Pulmonary artery endothelial cell (primary cell): ENCODE results near the gene KRTAP10-7. TPM values are rescaled to one million over a fixed set of nuclear protein-coding genes. Genes with fewer than 3 reads are reported as not detected.
"Not testable (repeated sequence)": the region's sequence is repeated elsewhere in the genome, so short reads cannot be mapped to it uniquely, and the experiment has no call there.

Experiments used
- DNase-seq: peaks from one replicate; pipeline ENCODE4 v3.0.0-alpha.2; 2011; ENCODE audit warnings: low read depth, low spot score
- total RNA-seq: library from RNA; depleted of rRNA; stranded (reverse); fragments of >200 nt; gene quantifications from 2 replicates; pipeline ENCODE4 v1.2.3, GENCODE V29; 2014

The KRTAP10-7 gene
- total RNA-seq, 1 donor from 2014 or later: not detected

DNA sequence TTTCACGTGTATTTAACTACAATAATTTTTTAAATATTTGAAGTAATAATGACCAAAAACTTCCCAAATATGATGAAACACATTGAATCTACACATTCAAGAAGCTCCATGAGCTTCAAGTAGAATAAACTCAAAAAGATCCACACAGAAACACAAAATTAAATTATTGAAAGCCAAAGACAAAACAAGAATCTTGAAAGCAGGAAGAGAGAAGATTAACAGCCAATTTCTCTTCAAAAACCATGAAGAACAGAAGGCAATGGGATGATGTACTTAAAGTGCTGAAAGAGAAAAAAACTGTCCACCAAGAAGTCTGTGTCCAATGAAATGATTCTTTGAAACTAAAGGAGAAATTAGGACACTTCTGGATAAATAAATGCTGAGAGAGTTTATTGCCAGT lies 31.7 kb downstream of the KRTAP10-7 start:
- no peak for DNase-seq

DNA sequence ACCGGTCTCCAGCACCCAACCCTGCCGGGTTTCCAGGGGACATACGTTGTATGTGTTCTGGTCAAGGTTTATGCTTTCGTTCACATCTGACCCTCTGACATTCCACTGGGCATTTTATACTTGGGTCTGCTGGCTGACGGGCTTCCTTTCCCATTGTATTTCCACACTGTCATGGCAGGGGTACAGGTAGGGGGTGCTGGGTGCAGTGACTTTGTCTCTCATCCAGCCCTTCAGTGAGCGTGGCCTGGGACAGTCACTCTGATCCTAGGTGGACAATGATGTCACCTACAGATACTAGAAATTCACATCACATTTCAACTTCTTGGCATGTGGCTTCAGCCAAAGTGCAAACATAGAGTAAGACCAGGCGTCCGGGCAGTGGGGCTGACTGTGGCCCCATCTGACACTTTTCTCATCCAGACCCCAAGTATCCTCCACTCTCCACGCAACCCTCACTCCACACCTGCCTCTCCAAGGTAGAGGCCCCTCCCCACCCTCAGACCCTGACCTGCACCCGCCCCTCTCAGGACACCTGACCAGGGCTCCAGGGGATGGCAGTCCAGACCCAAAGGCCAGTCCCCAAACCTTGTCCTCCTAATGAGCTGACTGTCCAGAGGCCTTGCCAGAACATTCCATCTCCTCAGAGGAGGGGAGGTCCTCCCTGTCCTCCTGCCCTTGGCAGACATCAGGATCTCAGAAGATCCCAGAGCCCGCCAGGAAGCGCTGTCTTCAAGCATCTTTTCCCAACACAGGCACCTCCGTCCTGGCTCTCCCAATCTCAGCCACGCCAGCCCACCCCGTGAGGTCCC lies 36.0 kb downstream of the KRTAP10-7 start:
- no peak for DNase-seq

DNA sequence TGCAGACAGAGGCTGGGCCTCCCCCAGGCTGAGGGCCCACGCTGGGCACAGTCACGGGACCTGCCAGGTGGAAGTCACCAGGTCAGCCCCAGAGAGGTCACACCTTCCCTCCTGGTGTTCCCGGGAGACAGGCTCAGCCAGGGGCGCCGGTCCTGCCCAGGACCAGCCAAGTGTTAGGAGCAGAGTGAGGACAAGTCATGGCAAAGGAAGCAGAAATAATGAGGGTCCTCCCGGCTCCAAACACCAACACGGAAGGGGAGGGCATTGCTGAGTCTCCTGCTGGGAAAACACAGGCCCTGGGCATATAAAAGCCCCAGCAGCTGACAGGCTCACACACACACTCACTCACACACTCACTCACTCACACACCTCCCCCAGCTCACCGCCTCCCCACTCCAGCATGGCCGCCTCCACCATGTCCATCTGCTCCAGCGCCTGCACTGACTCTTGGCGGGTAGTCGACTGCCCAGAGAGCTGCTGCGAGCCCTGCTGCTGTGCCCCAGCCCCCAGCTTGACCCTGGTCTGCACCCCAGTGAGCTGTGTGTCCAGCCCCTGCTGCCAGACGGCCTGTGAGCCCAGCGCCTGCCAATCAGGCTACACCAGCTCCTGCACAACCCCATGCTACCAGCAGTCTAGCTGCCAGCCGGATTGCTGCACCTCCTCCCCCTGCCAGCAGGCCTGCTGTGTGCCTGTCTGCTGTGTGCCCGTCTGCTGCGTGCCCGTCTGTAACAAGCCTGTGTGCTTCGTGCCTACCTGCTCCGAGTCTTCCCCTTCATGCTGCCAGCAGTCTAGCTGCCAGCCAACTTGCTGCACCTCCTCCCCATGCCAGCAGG lies 36.8 kb downstream of the KRTAP10-7 start, which contains the start of gene KRTAP10-10:
Gene KRTAP10-10, plus strand, starts transcription at position 339 of the 833 bp plus-strand sequence. Its CDS starts 62 bp downstream, at position 401.
- no peak for DNase-seq

DNA sequence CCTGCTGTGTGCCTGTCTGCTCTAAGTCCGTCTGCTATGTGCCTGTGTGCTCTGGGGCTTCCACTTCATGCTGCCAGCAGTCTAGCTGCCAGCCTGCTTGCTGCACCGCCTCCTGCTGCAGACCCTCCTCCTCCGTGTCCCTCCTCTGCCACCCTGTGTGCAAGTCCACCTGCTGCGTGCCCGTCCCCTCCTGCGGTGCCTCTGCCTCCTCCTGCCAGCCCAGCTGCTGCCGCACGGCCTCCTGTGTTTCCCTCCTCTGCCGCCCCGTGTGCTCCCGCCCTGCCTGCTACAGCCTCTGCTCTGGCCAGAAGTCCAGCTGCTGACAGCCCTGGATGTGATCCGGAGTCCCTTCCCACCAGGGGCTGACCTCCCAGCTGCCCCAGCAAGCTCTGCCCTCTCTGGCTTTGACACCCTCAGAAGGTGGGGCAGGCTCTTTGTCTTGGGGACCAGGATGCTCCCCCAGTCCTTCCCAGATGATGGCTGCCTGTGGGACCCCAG lies 37.5 kb downstream of the KRTAP10-7 start:
- DNase-seq: not testable (repeated sequence)

DNA sequence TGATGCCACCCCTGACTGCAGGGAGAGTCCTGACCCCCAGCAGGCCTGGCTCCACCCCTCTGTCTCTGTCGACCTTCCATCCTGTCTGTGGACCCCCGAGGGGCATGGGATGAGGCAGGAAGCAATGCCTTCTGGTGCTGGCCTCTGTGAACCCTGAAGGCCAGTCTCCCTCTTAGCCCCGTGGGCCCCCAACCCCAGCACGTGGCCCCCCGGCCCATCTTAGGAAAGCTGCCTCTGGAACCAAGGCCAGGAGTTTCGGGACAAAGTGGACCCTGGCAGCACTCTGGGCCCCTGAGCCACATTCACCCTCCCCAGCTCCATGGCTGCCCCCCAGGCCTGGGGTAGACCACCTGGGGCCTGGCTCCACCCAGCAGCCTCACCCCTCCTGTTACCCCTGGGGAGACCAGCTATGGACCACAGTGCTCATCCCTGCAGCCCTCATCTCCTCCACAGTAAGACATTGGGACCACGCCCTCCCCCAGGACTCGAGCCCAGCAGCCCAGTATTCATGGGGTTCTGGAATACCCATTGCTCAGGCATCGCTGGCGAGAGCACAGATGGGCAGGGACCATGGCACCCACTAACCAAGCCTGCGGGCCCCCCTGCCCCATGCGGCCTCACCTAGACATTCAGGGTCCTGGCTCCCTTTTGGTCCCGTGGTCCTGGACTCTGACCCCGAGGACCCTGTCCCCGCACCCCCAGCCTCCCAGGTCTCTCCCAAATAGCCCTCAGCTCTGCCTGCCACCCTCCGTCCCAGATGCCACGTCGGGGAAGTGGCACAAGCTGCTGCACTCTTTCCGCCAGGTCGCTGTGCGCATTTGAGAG lies 38.3 kb downstream of the KRTAP10-7 start:
- DNase-seq: not testable (repeated sequence)

DNA sequence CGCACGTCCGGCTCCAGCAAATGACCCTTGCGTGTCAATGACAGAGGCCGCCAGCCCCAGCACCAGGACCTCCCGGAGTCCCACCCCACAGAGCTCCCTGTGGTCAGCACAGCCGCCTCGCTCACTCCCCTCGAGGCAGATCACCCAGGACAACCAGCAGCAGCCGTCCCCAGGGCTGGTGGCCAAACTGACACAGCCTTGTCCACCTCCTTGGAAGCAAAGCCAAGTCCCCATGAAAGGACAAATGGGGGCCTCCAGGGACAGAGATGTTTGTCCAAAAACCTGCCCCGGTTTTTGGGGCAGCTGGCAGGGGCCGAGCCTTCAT lies 38.9 kb downstream of the KRTAP10-7 start:
- no peak for DNase-seq

DNA sequence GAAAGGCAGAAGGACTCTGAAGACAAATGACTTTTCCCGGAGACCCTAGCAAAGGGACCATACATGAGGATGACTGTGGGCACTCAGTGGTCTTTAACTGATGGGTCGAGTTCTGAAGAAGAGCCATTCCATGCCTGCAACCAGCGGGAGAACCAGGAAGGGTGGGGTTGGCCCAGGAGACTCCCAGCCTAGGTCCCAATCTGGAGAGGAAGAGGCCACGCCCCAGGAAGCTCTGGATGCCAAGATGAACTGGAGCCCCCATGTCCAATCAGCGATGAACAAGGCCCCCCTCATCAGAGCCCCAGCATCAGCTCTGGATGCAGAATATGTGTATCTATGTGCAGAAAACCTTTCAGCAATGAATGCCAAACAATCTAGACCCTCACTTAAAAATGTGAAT lies 40.4 kb downstream of the KRTAP10-7 start:
- no peak for DNase-seq

DNA sequence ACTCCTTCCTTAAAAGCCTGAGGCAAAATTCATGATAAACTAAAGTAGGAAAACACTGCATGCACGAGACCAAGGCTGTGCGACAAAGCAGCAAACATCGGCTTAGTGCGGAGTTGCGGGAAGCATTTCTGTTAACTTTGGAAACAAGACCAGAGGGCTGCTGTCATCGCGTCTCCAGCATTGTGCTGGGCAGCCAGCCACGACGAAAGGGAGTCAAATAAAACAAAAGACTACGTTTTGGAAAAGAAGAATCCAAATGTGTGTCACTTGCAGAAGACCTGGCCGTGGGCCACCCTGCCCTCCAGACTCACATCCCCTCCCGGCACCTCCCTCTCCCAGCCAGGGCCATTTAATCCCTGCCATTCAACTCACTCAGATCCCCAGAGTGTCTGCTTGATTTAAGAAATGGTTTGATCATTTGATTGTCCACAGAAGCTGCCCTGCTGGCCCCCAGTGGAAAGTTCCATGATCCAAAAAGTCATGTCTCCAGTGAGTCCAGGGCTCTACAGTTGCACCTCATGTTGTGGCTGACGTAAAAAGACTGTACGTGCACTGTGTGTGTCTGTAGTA lies 43.4 kb downstream of the KRTAP10-7 start:
- DNase-seq: no peak

DNA sequence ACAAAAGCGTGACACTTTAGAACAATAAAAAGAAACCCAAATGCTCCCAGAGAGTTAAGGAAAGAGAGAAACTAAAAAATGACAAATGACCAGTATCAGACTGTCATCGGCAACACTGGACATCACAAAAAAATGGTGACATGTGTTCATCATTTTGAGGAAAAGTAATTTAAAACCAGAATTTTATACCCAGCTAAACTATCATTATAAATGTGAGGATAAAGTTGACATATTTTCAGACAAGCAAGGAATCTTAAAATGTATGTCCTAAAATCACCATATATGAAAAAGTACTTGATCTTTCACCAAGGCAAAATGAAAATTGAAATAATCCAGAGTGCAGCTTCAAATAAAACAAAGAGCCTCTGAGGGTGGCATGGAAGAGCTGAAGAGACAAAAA lies 44.5 kb downstream of the KRTAP10-7 start:
- DNase-seq: no peak

DNA sequence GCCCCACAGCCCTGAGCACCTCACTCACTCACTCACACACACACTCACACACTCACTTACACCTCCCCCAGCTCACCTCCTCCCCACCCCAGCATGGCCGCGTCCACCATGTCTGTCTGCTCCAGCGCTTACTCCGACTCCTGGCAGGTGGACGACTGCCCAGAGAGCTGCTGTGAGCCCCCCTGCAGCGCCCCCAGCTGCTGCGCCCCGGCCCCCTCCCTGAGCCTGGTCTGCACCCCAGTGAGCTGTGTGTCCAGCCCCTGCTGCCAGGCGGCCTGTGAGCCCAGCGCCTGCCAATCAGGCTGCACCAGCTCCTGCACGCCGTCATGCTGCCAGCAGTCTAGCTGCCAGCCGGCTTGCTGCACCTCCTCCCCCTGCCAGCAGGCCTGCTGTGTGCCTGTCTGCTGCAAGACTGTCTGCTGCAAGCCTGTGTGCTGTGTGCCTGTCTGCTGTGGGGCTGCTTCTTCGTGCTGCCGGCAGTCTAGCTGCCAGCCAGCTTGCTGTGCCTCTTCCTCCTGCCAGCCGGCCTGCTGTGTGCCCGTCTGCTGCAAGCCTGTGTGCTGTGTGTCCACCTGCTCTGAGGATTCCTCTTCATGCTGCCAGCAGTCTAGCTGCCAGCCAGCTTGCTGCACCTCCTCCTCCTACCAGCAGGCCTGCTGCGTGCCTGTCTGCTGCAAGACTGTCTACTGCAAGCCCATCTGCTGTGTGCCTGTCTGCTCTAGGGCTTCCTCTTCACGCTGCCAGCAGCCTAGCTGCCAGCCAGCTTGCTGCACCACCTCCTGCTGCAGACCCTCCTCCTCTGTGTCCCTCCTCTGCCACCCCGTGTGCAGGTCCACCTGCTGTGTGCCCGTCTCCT lies 46.2 kb downstream of the KRTAP10-7 start, which contains the start of gene KRTAP10-11:
Gene KRTAP10-11, plus strand, starts transcription at position 49 of the 856 bp plus-strand sequence. Its CDS starts 45 bp downstream, at position 94.
- DNase-seq: not testable (repeated sequence)

DNA sequence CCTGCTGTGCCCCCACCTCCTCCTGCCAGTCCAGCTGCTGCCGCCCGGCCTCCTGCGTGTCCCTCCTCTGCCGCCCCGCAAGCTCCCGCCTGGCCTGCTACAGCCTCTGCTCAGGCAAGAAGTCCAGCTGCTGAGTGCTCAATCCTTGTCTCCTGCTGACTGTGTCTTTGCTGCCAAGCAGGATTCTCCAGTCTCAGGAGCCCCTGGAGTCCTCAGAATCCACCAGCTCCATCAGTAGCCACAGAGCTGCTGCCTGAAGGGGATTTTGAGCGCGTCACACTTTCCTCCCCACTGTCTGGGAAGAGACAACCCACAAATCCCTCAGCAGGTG lies 46.8 kb downstream of the KRTAP10-7 start:
- DNase-seq: no peak

DNA sequence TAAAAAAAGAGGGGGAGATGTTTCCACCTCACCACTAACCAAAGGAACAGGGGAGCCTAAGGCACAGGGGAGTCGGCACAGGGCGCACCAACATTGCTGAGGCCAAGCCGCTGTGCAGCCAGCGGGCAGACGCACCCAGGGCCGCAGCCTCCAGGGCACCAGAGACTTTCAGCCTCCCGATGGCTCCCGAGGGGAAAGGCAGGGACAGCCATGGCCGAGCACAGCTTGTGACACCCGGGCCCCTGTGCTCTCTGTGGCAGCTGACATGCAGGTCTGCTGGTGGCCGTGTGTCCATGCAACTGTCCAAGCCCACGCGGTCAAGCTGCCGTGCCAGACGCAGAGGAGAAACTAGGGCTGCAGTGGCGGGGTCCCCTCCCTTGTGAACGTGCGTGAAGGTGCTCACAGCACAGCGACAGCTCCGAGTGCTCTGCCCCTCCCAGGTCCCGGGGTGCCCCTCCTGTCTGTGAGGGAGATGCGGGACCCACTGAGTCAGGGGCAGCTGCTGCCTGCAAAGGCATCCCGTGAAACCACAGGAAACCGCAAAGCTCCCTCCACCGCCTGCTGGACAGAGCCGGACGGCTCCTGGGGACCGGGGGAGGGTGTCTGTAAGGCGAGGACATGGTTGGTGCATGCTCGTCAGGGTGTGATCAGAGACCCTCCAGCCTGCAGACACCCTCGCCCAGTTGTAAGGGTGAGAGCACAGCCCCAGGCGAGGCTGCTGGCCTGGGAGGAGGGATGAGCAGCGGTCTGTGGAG lies 48.3 kb downstream of the KRTAP10-7 start:
- DNase-seq: no peak

DNA sequence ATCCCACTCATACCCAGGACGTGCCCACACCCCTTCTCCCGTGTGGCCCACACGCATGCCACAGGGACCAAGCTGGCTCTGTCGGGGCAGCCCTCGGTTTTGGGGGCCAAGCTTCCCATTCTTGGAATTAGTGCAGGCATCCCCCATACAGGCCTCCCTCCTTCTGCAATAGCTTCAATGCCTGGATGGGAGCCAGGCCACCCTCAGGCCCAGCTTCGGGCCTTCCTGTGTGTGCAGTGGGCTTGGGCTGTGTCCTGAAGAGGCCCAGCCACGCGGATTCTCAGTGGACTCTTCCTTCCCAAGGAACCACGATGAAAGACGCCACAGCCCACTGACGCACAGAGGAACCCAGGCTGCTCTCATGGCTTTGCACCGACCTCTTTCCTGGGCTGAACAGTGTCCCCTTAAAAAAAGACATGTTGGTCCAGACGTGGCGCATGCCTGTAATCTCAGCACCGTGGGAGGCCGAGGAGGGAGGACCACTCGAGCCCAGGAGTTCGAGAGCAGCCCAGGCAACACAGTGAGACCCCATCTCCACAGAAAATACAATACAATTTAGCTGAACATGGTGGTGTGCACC lies 49.2 kb downstream of the KRTAP10-7 start:
- no peak for DNase-seq

DNA sequence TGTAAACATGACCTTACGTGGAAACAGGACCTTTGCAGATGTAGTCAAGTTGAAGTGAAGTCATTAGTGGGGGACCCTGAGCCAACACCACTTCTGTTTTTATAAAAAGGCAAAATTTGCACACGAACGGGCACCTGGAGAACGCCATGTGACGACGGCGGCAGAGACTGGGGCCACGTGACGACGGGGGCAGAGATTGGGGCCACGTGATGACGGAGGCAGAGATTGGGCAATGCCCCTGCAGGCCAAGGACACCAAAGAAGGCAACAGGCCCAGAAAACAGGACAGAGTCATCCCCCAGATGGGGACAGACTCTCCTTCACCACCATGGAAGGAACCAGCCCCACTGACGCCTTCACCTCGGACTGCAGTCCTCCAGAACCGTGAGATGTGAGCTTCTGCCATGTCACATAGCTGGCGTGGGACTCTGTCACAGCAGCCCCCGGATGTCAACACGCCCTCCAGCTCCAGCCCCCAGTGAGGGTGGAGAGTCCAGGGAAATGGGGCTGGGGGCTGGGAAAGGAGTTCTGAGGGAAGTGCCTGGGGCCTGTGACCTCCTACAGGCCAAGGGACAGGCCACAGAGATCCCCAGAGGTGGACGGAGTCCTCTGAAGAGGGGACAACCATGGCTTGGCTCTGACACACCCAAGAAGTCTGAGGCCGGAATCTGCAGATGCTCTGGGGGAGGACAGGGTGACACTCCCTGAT lies 50.0 kb downstream of the KRTAP10-7 start:
- no peak for DNase-seq

DNA sequence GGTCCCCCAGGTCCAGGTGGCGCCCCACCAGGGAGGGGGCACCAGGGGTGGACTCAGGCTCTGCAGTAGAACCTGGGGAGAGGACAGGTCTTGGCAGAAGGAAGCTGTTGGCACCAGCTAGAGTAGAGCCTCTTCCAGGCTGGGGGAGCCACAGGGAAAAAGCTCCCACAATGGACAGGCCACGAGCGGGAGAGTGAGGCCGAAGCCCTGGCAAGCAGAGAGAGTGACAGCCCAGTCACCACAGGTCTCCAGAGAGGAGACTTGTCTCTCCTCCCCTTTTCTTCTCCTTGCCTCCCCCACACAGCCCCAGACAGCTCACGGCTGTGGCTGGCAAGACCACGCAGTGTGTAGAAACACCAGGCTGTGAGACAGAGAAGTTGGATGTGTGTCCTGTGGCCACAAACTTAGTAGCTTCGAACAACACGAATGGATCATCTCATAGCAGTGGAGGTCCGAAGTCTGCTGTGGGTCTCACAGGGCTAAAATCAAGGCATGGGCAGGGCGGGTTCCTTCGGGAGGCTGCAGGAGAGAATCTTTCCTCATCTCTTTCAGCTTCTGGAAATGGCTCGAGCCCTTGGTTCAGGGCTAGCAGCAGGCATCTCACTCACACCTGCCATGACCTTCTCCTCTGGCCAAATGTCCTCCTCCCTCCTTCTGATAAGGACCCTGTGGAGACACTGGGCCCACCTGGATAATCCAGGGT lies 50.7 kb downstream of the KRTAP10-7 start:
- DNase-seq: no peak
